Kidney (tissue), 14 donors: Measurements from ENCODE around the gene SLC25A46. TPM values are rescaled to one million over a fixed set of nuclear protein-coding genes. Genes with fewer than 3 reads are reported as not detected.

Experiments used
- DNase-seq, 5 donors: peaks; one replicate each; pipeline ENCODE4 v3.0.0-alpha.2; 2013 to 2020
- FAIRE-seq: peaks from 2 replicates; lab custom pipeline; 2012; peaks lifted over from hg19 to GRCh38; lab: Jason Lieb, UNC
- H3K27ac ChIP-seq, 2 donors: one replicate each; pipeline ENCODE4 v1.7.0; 2013; ENCODE audit warnings: low read depth in 2 of 2, low read length in 2 of 2, inconsistent platforms in 1 of 2
- H3K27me3 ChIP-seq: one replicate; pipeline ENCODE4 v1.7.1; 2013; ENCODE audit warnings: low read length, inconsistent platforms; ENCODE audit not compliant: control insufficient read depth, insufficient read depth
- H3K36me3 ChIP-seq, 3 donors: one replicate each; pipeline versions ENCODE4 v1.7.0 to v1.7.1; 2013; ENCODE audit warnings: low read length in 3 of 3, control low read depth in 1 of 3, inconsistent platforms in 1 of 3; ENCODE audit not compliant: insufficient read depth in 3 of 3, control insufficient read depth in 2 of 3
- H3K4me1 ChIP-seq, 3 donors: one replicate each; pipeline versions ENCODE4 v1.7.0 to v1.7.1; 2013; ENCODE audit warnings: low read length in 3 of 3, inconsistent platforms in 1 of 3, low read depth in 1 of 3; ENCODE audit not compliant: control insufficient read depth in 2 of 3, insufficient read depth in 2 of 3
- H3K4me3 ChIP-seq, 3 donors: one replicate each; pipeline versions ENCODE4 v1.7.0 to v1.8.1; 2013; ENCODE audit warnings: low read length in 3 of 3, control low read depth in 1 of 3, inconsistent platforms in 1 of 3
- H3K9ac ChIP-seq, 3 donors: one replicate each; pipeline versions ENCODE4 v1.7.0 to v1.7.1; 2013; ENCODE audit warnings: low read length in 3 of 3, control low read depth in 1 of 3, inconsistent platforms in 1 of 3
- H3K9me3 ChIP-seq, 3 donors: one replicate each; pipeline versions ENCODE4 v1.7.0 to v1.7.1; 2013; ENCODE audit warnings: low read length in 3 of 3, control low read depth in 1 of 3, inconsistent platforms in 1 of 3; ENCODE audit not compliant: control insufficient read depth in 2 of 3, insufficient read depth in 1 of 3
- CTCF ChIP-seq: IDR thresholded peaks from 3 replicates; pipeline ENCODE4 v1.5.1; 2012; ENCODE audit warnings: mild to moderate bottlenecking, moderate library complexity, borderline replicate concordance; ENCODE audit not compliant: insufficient read depth; ENCODE audit errors: extremely low read depth
- intact Hi-C: fragments of 100-400 bp; cut with DNase I; formaldehyde crosslinking; loops from one replicate; pipeline ENCODE4 v1.11.1; 2022
- polyA plus RNA-seq: library from polyadenylated mRNA; stranded (reverse); fragments of 350-450 nt; fragmentation: Illumina TruSeq; extraction: RNeasy Lipid Tissue Mini Kit (QIAGEN cat#74804); gene quantifications from one replicate; pipeline ENCODE4 v1.2.3, GENCODE V29; 2014; ENCODE audit warnings: low read depth, low replicate concordance; ENCODE audit not compliant: insufficient read depth
- total RNA-seq: library from RNA; stranded (reverse); fragmentation: NEBNext Ultra II Directional; extraction: Animal tissue kit (Norgen Biotek cat#: 25700); gene quantifications from one replicate; pipeline ENCODE4 v1.2.1, GENCODE V29; 2021
- donor health status: control.
- donor health status: control.
- donor health status: control.
- donor health status: control.
- donor health status: control.
- donor health status: DM: yes; HTN: yes; CAD: no.
- donor health status: Normal renal cell carcinoma (clear cell type).

Gene SLC25A46
- total and polyA plus RNA-seq, 2 donors from 2014 or later = 20.3 to 39.4 TPM

GRCh38 chr5:110768138-110768860 is 29.5 kb downstream of the SLC25A46 start:
- H3K9ac ChIP-seq = no peak overlapping the region
- FAIRE-seq (no peak), DNase-seq (no peak)
- H3K4me1 ChIP-seq = no peaks in the 10 kb centered on the region
- H3K4me3 ChIP-seq = no peak overlapping the region
- no peak overlapping the region for H3K27ac ChIP-seq
- H3K9me3 ChIP-seq = no peaks in the 10 kb centered on the region
- peaks cover 0 to 1% (median 0%) of the 10 kb centered on the region in 3 donors for H3K36me3 ChIP-seq
- no peak for TF ChIP-seq CTCF
- no peaks in the 10 kb centered on the region for H3K27me3 ChIP-seq
- intact Hi-C loops = no loop called here

- H3K36me3 ChIP-seq = no peaks in the 10 kb centered on the region
- intact Hi-C loops = no loop called here
- H3K9me3 ChIP-seq = no peaks in the 10 kb centered on the region
- FAIRE-seq (no peak), DNase-seq (no peak)
- H3K27ac ChIP-seq = no peak overlapping the region
- H3K4me1 ChIP-seq = no peaks in the 10 kb centered on the region
- no peak overlapping the region for H3K9ac ChIP-seq
- no peak for TF ChIP-seq CTCF
- no peak overlapping the region for H3K4me3 ChIP-seq
- H3K27me3 ChIP-seq = no peaks in the 10 kb centered on the region
These were observed 30.3 kb downstream of the SLC25A46 start for GRCh38 chr5:110769000-110769681.

GRCh38 chr5:110770286-110770685 is 31.5 kb downstream of the SLC25A46 start:
- no peak for TF ChIP-seq CTCF
- FAIRE-seq (no peak), DNase-seq (no peak)

More at GRCh38 chr5:110770286-110770685, 31.5 kb downstream of the SLC25A46 start:
- intact Hi-C loops = no loop called here
- Histone ChIP-seq H3K27me3 (no peaks in the 10 kb centered on the region), H3K9ac (no peak overlapping the region), H3K4me1 (no peaks in the 10 kb centered on the region), H3K4me3 (no peak overlapping the region), H3K9me3 (no peaks in the 10 kb centered on the region), H3K36me3 (no peaks in the 10 kb centered on the region), H3K27ac (no peak overlapping the region)
